NCI-H774 (cell line): ENCODE data around the gene SGSM2.

Source experiments
- DNase-seq: peaks from one replicate; lab custom pipeline; 2025; lab: John Stamatoyannopoulos, UW

SGSM2 gene

DNA sequence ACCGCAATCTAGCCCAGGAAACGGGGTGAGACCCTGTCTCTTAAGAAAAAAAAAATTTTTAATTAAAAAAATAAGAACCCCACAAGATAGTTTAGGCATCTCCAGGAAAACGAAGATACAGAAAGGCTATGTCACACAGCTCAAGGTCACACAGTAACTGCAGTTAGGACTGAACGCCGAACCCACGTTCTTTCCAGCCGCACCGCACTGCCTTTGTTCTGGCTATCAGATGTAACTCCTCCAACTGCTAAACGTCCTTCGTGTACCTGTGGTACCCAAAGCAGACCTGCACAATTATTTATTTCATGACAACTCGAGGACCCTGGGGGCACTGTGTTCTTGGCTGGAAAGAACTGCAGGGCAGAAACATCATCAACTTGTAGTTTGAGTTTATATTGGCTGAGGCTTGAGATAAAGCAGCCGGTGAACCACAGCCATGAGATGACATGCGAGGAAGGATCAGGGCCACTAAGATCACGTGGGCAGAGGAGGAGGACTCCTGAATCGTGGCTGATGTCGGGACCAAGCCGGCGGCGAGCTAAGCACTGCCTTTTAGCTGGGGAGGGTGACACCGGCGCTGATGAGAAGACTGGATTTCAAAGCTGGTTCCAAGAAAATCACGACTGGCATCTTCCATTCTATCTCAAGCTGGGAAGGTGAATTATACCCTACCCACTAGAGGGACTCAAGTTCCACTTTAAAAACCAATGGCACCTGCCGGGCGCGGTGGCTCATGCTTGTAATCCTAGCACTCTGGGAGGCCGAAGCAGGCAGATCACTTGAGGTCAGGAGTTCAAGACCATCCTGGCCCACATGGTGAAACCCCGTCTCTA is 84.2 kb downstream of the SGSM2 start:
- DNase-seq = no peak

GRCh38 chr17:2423271-2423670 is 86.0 kb downstream of the SGSM2 start:
- DNase-seq = no peak

GRCh38 chr17:2427215-2427614 is 89.9 kb downstream of the SGSM2 start:
- no peak for DNase-seq

- no peak for DNase-seq
Observed at GRCh38 chr17:2427910-2428309, 90.6 kb downstream of the SGSM2 start.
